GM13976 (cell line): ENCODE measurements around the gene ADAM8.

ENCODE experiments used
- DNase-seq: peaks from one replicate; pipeline ENCODE4 v3.0.0; 2012; ENCODE audit warnings: low spot score
- in situ Hi-C: fragments of 300-500 bp; cut with MboI; formaldehyde crosslinking; loops from one replicate; pipeline ENCODE4 v1.12.0; 2022; ENCODE audit warnings: low sequenced_read_pairs, mixed read lengths, inconsistent platforms; ENCODE audit not compliant: unreplicated experiment
- TF ChIP-seq, protein P1 (sequence below): IDR thresholded peaks from 2 replicates; pipeline ENCODE4 v1.5.1; 2012; ENCODE audit warnings: borderline replicate concordance, mild to moderate bottlenecking; ENCODE audit not compliant: insufficient read depth; ENCODE audit errors: extremely low read depth, missing control alignments, control extremely low read depth

Gene ADAM8

DNA sequence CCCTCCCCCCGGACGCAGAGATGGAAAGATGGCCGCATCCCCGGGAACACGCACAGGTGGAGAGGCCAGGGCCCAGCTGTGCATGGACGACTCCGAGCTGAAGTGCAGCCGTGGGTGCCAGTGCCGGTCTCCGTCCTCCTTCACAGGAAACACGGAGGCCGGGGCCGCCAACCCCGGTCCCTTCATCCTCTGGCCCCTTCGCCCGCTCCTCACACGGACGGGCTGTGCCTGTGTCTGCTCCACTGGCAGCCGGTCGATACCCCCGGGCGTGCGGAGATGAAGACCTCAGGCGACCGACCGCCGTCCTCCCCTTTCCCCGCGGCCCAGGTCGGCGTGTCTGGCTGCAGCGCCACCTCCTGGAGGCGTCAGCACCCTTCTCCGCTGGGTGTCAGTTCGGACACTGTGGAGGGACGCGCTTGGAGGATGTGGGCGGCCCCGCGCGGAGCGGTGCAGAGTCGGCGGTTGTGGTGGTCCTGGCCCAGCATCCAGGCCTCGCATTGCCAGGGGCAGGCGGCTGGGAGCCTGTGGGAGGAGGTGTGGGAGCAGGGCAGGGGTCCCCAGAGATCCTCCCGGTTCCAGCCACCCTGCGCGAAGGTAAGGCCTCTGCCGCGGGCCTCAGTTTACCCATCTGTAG lies 41.9 kb upstream of the ADAM8 start:
- DNase-seq, result peak; percentile 83
- in situ Hi-C loops, result no loop called here
- TF ChIP-seq, protein P1, sequence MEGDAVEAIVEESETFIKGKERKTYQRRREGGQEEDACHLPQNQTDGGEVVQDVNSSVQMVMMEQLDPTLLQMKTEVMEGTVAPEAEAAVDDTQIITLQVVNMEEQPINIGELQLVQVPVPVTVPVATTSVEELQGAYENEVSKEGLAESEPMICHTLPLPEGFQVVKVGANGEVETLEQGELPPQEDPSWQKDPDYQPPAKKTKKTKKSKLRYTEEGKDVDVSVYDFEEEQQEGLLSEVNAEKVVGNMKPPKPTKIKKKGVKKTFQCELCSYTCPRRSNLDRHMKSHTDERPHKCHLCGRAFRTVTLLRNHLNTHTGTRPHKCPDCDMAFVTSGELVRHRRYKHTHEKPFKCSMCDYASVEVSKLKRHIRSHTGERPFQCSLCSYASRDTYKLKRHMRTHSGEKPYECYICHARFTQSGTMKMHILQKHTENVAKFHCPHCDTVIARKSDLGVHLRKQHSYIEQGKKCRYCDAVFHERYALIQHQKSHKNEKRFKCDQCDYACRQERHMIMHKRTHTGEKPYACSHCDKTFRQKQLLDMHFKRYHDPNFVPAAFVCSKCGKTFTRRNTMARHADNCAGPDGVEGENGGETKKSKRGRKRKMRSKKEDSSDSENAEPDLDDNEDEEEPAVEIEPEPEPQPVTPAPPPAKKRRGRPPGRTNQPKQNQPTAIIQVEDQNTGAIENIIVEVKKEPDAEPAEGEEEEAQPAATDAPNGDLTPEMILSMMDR, result peak; percentile 90

DNA sequence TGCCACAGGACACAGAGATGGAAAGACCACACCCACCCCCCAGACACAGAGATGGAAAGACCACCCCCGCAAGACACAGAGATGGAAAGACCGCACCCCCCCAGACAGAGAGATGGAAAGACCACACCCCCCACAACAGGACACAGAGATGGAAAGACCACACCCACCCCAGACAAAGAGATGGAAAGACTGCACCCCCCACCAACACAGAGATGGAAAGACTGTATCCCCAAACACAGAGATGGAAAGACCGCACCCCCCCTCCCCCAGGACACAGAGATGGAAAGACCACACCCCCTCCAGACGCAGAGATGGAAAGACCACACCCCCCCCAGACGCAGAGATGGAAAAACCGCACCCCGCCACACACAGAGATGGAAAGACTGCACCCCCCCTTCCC lies 40.1 kb upstream of the ADAM8 start:
- TF ChIP-seq, protein P1, result no peak
- in situ Hi-C loops, result no loop called here
- no peak for DNase-seq

DNA sequence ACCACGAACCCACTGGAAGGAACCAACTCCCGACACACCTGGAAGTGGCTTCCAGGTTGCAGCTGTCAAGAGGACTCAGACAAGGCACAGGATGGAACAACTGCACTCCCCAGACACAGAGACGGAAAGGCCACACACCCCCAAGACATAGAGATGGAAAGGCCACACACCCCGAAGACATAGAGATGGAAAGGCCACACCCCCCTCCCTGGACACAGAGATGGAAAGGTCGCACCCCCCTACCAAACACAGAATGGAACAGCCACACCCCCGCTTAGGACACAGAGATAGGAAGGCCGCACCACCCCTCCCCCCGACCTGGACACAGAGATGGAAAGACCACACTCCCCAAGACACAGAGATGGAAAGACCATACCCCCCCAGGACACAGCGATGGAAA lies 39.6 kb upstream of the ADAM8 start:
- in situ Hi-C loops, result no loop called here
- no peak for DNase-seq
- TF ChIP-seq, protein P1, result no peak

DNA sequence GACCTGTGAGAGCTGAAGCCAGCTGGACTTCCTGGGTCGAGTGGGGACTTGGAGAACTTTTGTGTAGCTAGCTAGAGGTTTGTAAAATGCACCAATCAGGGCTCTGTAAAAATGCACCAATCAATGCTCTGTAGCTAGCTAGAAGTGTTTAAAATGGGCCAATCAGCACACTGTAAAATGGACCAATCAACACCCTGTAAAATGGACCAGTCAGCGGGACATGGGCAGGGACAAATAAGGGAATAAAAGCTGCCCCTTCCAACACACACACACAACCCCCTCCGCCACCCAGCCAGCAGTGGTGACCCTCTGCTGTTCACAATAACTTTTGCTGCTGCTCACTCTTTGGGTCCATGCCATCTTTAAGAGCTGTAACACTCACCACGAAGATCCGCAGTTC lies 39.2 kb upstream of the ADAM8 start:
- TF ChIP-seq, protein P1, result no peak
- no peak for DNase-seq
- in situ Hi-C loops, result no loop called here

DNA sequence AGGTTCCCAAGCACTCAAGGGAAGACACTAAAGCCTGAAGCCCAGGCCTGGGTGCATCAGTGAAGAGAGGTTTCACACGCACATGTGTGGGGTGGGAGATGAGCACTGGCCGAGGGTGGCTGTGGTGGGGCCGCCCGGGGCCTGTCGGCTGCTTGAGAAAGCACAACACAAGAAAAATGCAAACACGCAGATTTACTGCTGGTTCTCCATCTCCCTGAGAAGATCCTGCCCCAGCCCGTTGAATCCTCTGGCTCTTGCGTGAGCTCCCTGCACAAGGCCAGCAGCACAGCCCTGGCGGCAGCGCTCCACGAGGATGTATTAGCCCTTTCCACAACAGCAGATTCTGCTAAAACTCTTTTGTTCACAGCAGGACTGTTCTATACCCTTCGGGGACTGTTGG lies 38.2 kb upstream of the ADAM8 start:
- in situ Hi-C loops, result no loop called here
- TF ChIP-seq, protein P1, result no peak
- DNase-seq, result no peak

DNA sequence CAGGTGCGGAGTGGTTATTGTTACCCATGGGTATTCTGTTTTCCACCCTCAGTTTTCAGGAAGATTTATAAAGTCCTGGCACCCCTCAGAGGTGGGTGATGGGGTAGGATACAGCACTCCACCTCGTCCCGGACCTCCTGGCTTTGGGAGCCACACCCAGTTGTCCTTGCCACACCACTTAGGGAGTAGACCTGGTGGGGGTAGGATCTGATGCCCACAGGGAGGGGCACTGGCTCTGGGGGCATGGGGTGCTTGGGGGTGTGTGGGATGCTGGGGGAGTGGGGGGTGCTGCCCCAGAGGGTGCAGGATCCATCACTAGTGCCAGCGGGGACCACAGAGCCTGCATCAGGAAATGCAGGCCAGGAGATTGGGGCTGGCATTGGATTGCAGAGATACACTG lies 36.5 kb upstream of the ADAM8 start:
- no peak for DNase-seq
- TF ChIP-seq, protein P1, result no peak
- in situ Hi-C loops, result no loop called here
